SH-SY5Y (cell line): ENCODE results near the gene CNTNAP5.

Experiments
- GATA2 ChIP-seq: IDR thresholded peaks from 2 replicates; pipeline ENCODE4 v1.6.1; 2011; ENCODE audit warnings: mild to moderate bottlenecking, low read depth, low read length
- GATA3 ChIP-seq: IDR thresholded peaks from 2 replicates; pipeline ENCODE4 v1.6.1; 2011; ENCODE audit warnings: low read depth, mild to moderate bottlenecking, low read length, moderate library complexity

DNA sequence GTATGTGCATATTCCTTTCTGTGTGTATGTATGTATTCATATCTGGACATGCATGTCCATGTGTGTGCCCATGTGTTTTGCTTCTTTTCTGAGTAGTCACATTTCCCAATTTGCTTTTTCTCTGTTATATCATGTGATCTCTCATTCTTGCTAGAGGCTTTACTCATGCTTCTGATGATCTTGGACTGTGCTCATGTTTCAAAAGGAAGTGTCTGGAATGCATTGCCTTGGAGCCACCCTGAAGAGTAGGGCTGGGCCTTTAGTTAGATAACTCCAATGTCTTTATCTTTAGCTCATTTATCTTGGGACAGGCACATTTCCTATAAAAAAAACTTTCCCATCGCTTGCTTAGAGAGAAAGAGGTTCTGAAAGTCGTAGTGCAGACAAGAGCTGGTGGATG is 859.2 kb downstream of the CNTNAP5 start:
- TF ChIP-seq GATA3, result no peak
- TF ChIP-seq GATA2, result no peak
